ENCODE results near the gene ANKS6.

- TF ChIP-seq CTCF (IDR thresholded peaks at IDR 0.05) (no peak), POLR2A (IDR thresholded peaks at IDR 0.05) (no peak), EP300 (IDR thresholded peaks at IDR 0.05) (no peak)
Observed at GRCh38 chr9:98826716-98827115, 30.4 kb upstream of the ANKS6 start.
